ENCODE data around the gene MYBPC1. TPM values are rescaled to one million over a fixed set of nuclear protein-coding genes. Genes with fewer than 3 reads are reported as not detected.

MYBPC1 gene
- total and polyA plus RNA-seq, 2 experiments from 2014 or later: 0.18 TPM; not detected in 1

DNA sequence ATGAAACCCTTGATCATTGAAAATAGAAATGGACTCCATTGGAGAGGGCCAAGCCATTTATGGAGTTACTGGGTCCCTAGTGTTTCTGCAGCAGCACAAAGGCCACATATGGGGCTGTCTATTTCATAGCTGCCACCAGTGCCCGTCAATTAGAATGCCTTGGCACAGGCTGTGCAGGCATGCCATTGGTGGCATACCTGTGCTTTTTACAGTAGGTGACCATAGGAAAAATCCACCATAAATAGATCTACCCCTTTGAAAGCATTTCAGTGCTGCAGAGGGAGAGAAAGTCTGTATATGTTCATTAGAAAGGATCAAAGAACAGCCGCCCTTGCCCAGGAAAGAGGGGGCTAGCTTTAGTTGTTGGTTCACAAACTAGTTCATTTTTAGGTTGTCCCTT lies 13.1 kb downstream of the MYBPC1 start (continued):
- TF ChIP-seq, protein P1, sequence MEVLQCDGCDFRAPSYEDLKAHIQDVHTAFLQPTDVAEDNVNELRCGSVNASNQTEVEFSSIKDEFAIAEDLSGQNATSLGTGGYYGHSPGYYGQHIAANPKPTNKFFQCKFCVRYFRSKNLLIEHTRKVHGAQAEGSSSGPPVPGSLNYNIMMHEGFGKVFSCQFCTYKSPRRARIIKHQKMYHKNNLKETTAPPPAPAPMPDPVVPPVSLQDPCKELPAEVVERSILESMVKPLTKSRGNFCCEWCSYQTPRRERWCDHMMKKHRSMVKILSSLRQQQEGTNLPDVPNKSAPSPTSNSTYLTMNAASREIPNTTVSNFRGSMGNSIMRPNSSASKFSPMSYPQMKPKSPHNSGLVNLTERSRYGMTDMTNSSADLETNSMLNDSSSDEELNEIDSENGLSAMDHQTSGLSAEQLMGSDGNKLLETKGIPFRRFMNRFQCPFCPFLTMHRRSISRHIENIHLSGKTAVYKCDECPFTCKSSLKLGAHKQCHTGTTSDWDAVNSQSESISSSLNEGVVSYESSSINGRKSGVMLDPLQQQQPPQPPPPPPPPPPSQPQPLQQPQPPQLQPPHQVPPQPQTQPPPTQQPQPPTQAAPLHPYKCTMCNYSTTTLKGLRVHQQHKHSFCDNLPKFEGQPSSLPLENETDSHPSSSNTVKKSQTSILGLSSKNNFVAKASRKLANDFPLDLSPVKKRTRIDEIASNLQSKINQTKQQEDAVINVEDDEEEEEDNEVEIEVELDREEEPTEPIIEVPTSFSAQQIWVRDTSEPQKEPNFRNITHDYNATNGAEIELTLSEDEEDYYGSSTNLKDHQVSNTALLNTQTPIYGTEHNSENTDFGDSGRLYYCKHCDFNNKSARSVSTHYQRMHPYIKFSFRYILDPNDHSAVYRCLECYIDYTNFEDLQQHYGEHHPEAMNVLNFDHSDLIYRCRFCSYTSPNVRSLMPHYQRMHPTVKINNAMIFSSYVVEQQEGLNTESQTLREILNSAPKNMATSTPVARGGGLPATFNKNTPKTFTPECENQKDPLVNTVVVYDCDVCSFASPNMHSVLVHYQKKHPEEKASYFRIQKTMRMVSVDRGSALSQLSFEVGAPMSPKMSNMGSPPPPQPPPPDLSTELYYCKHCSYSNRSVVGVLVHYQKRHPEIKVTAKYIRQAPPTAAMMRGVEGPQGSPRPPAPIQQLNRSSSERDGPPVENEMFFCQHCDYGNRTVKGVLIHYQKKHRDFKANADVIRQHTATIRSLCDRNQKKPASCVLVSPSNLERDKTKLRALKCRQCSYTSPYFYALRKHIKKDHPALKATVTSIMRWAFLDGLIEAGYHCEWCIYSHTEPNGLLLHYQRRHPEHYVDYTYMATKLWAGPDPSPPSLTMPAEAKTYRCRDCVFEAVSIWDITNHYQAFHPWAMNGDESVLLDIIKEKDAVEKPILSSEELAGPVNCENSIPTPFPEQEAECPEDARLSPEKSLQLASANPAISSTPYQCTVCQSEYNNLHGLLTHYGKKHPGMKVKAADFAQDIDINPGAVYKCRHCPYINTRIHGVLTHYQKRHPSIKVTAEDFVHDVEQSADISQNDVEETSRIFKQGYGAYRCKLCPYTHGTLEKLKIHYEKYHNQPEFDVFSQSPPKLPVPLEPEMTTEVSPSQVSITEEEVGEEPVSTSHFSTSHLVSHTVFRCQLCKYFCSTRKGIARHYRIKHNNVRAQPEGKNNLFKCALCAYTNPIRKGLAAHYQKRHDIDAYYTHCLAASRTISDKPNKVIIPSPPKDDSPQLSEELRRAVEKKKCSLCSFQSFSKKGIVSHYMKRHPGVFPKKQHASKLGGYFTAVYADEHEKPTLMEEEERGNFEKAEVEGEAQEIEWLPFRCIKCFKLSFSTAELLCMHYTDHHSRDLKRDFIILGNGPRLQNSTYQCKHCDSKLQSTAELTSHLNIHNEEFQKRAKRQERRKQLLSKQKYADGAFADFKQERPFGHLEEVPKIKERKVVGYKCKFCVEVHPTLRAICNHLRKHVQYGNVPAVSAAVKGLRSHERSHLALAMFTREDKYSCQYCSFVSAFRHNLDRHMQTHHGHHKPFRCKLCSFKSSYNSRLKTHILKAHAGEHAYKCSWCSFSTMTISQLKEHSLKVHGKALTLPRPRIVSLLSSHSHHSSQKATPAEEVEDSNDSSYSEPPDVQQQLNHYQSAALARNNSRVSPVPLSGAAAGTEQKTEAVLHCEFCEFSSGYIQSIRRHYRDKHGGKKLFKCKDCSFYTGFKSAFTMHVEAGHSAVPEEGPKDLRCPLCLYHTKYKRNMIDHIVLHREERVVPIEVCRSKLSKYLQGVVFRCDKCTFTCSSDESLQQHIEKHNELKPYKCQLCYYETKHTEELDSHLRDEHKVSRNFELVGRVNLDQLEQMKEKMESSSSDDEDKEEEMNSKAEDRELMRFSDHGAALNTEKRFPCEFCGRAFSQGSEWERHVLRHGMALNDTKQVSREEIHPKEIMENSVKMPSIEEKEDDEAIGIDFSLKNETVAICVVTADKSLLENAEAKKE (CRISPR knock-in tag; IDR thresholded peaks at IDR 0.05): no peak
- TF ChIP-seq, protein P2, sequence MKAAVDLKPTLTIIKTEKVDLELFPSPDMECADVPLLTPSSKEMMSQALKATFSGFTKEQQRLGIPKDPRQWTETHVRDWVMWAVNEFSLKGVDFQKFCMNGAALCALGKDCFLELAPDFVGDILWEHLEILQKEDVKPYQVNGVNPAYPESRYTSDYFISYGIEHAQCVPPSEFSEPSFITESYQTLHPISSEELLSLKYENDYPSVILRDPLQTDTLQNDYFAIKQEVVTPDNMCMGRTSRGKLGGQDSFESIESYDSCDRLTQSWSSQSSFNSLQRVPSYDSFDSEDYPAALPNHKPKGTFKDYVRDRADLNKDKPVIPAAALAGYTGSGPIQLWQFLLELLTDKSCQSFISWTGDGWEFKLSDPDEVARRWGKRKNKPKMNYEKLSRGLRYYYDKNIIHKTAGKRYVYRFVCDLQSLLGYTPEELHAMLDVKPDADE (IDR thresholded peaks at IDR 0.05): no peak
- TF ChIP-seq NANOG (IDR thresholded peaks at IDR 0.05; ENCODE audit: borderline replicate concordance) (no peak), POLR2AphosphoS5 (IDR thresholded peaks at IDR 0.05; ENCODE audit: low read depth) (no peak)

DNA sequence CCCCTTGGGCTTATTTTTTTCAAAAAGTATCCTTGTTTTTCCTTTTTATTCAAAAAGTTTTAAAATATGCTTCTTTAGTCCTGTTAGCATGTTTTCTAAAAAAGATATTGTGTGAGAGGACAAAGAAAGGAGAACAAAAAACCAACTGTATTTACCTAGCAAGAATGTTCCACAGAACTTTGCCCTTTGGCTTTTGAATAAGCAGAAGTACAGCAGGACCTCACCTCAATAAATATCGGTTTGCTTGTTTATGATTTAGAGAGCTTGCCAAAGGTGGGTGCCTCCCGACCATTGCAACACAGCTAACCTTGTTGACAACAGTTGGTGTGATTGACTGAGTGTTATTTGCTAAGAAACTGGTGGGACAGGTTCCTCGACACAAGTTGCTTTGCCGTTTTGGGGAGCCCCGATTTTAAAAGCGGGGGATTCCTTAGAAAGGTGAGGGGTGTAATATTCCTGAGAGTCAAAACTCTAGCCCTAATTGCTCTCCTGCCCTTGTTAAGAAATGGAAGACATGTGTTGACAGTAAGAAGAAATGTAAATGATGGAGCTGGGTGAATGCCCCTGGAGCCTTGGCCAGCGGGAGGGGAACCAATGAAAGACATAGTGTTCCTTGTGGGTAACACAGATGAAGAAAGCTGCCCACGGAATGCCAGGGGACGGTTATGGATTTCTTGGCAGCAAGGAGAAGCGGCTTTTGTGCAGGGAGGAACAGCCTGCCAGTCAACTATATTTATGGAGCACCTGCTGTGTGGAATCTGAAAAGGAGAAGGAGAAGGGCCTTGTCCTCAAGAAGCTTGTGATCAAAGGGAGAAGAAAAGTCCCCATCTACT lies 13.7 kb downstream of the MYBPC1 start:
- peaks cover 18% of the 10 kb centered on the region for H3K4me1 Mint-ChIP-seq
- no peaks in the 10 kb centered on the region for H3K36me3 Mint-ChIP-seq (ENCODE audit: low read depth)
- H3K9me3 Mint-ChIP-seq: no peaks in the 10 kb centered on the region; the same call in 2 of the 3 replicates
- no peak overlapping the region for H3K4me3 ChIP-seq
- ATAC-seq (no peak), DNase-seq (ENCODE audit: low spot score) (peak; percentile 8)
- H3K4me3 Mint-ChIP-seq: no peak overlapping the region
- H3K36me3 ChIP-seq (ENCODE audit: insufficient read depth): no peaks in the 10 kb centered on the region
- no peaks in the 10 kb centered on the region for H3F3A ChIP-seq (replicated peaks; ENCODE audit: low read depth)
- peak overlapping the region; percentile 73; the same call in 1 of the 2 replicates for H2AFZ ChIP-seq
- H3K27ac Mint-ChIP-seq: no peak overlapping the region
- H3K4me1 ChIP-seq (ENCODE audit: insufficient read depth): peaks cover 6% of the 10 kb centered on the region; the same call in 1 of the 2 replicates
- peak overlapping the region; percentile 2; the same call in 1 of the 2 replicates for H3K4me2 ChIP-seq
- no peaks in the 10 kb centered on the region for H3K27me3 Mint-ChIP-seq (ENCODE audit: insufficient read depth, low read depth, poor library complexity)
- no peak overlapping the region for H3K27ac ChIP-seq (ENCODE audit: low read depth)
- no peaks in the 10 kb centered on the region for H4K20me1 ChIP-seq (replicated peaks; ENCODE audit: insufficient read depth)
- H3K79me2 ChIP-seq (replicated peaks; ENCODE audit: insufficient read depth): no peaks in the 10 kb centered on the region
- no peaks in the 10 kb centered on the region for H3K9me2 ChIP-seq (ENCODE audit: insufficient read depth)
- H3K27me3 ChIP-seq (ENCODE audit: insufficient read depth): no peaks in the 10 kb centered on the region
- TF ChIP-seq EZH2phosphoT487 (IDR thresholded peaks at IDR 0.05; ENCODE audit: unreplicated experiment) (no peak), NANOG (IDR thresholded peaks at IDR 0.05; ENCODE audit: borderline replicate concordance) (no peak), POLR2AphosphoS5 (IDR thresholded peaks at IDR 0.05; ENCODE audit: low read depth) (no peak), EZH2 (IDR thresholded peaks at IDR 0.05; ENCODE audit: low read depth, unreplicated experiment) (no peak)
- TF ChIP-seq, protein P2 (IDR thresholded peaks at IDR 0.05): no peak

Measured in GM23338 (cell line).